HCT116 (cell line): ENCODE data around the gene LHPP. TPM values are rescaled to one million over a fixed set of nuclear protein-coding genes. Genes with fewer than 3 reads are reported as not detected.

ENCODE experiments used
- ATAC-seq: fragments of 200-7000 bp; cut with Tn5 transposase; 2 replicates; pipeline ENCODE4 v1.9.1; 2020; ENCODE audit warnings: mild to moderate bottlenecking, moderate library complexity
- BruUV-seq: library from RNA; stranded (reverse); fragments of 400-500 nt; replicated peaks from 2 replicates; lab custom pipeline; 2021; lab: Mats Ljungman, UMichigan
- CTCF ChIA-PET: fragments of 300-600 bp; sonication (Branson Sonifier 250); formaldehyde crosslinking; loops from one replicate; lab custom pipeline; 2021; ENCODE audit warnings: antibody characterized with exemption; lab: Charles Lee
- POLR2A ChIA-PET: fragments of 300-600, 350-600 bp; sonication (Branson Sonifier 250); formaldehyde crosslinking; loops from one replicate; lab custom pipeline; 2021; ENCODE audit warnings: antibody characterized with exemption; lab: Charles Lee
- RAD21 ChIA-PET, 2 experiments: fragments of 300-600 bp; sonication (Branson Sonifier 250); formaldehyde crosslinking; loops; one replicate each; lab custom pipeline; 2023; ENCODE audit warnings: low total read pairs in 2 of 2; ENCODE audit not compliant: uncharacterized antibody in 2 of 2, unreplicated experiment in 2 of 2, low non-redundant PET in 1 of 2; lab: Charles Lee
- DNase-seq: peaks from one replicate; pipeline ENCODE4 v3.0.0-alpha.2; 2010; ENCODE audit warnings: low read depth, low spot score
- H2AFZ ChIP-seq: fragments of 200-600 bp; shearing (Covaris generic), sonication (generic); 2 replicates; pipeline ENCODE4 v1.6.1; 2017; ENCODE audit warnings: low read depth, mixed run types, mixed read lengths, antibody characterized with exemption, low read length; ENCODE audit not compliant: poor library complexity, severe bottlenecking
- H3K27ac ChIP-seq: 2 replicates; pipeline ENCODE4 v1.5.1; 2012; ENCODE audit warnings: low read depth, low read length
- H3K27me3 ChIP-seq: fragments of 200-600 bp; sonication (generic); 2 replicates; pipeline ENCODE4 v1.6.1; 2016; ENCODE audit warnings: mixed run types, low read length, mixed read lengths; ENCODE audit not compliant: insufficient read depth
- H3K36me3 ChIP-seq, 2 experiments: fragments of 200-500 bp in 1 of 2; fragments of 200-600 bp in 1 of 2; sonication (Bioruptor generic) in 1 of 2; sonication (generic) in 1 of 2; 2 replicates each; pipeline versions ENCODE4 v1.5.1 to v1.6.1; 2014 to 2016; ENCODE audit warnings: low read length in 2 of 2, inconsistent platforms in 1 of 2, mixed read lengths in 1 of 2, mixed run types in 1 of 2; ENCODE audit not compliant: insufficient read depth in 2 of 2, control insufficient read depth in 1 of 2
- H3K4me1 ChIP-seq, 2 experiments: fragments of 200-600 bp in 1 of 2; sonication (generic) in 1 of 2; 2 replicates each; pipeline versions ENCODE4 v1.5.1 to v1.6.1; 2012 to 2017; ENCODE audit warnings: low read length in 2 of 2, inconsistent platforms in 1 of 2, mild to moderate bottlenecking in 1 of 2, mixed read lengths in 1 of 2, mixed run types in 1 of 2, moderate library complexity in 1 of 2; ENCODE audit not compliant: insufficient read depth in 2 of 2, control insufficient read depth in 1 of 2
- H3K4me2 ChIP-seq: fragments of 200-600 bp; sonication (generic); 2 replicates; pipeline ENCODE4 v1.6.1; 2017; ENCODE audit warnings: mixed run types, low read length, mixed read lengths
- H3K4me3 ChIP-seq, 2 experiments: fragments of 200-600 bp in 1 of 2; sonication (generic) in 1 of 2; replicated peaks in 1 of 2; 2 replicates each; pipeline ENCODE4 v1.5.1; 2011 to 2016; ENCODE audit warnings: low read length in 2 of 2, control low read depth in 1 of 2, low read depth in 1 of 2, mild to moderate bottlenecking in 1 of 2, mixed read lengths in 1 of 2, mixed run types in 1 of 2
- H3K79me2 ChIP-seq: fragments of 200-600 bp; sonication (generic); 2 replicates; pipeline ENCODE4 v1.6.1; 2017; ENCODE audit warnings: mild to moderate bottlenecking, mixed run types, low read length, moderate library complexity, mixed read lengths; ENCODE audit not compliant: insufficient read depth
- H3K9ac ChIP-seq: fragments of 200-600 bp; sonication (generic); 2 replicates; pipeline ENCODE4 v1.6.1; 2016; ENCODE audit warnings: low read length, mixed read lengths
- H3K9me2 ChIP-seq: fragments of 200-600 bp; sonication (generic), shearing (Covaris generic); 2 replicates; pipeline ENCODE4 v1.6.1; 2017; ENCODE audit warnings: mixed run types, mild to moderate bottlenecking, moderate library complexity; ENCODE audit not compliant: insufficient read depth
- H3K9me3 ChIP-seq, 2 experiments: fragments of 200-500 bp in 1 of 2; fragments of 200-600 bp in 1 of 2; sonication (Bioruptor generic) in 1 of 2; sonication (generic) in 1 of 2; 2 replicates each; pipeline ENCODE4 v1.6.1; 2014 to 2017; ENCODE audit warnings: low read length in 2 of 2, mixed read lengths in 2 of 2, inconsistent platforms in 1 of 2, low read depth in 1 of 2, mild to moderate bottlenecking in 1 of 2, mixed run types in 1 of 2, moderate library complexity in 1 of 2; ENCODE audit not compliant: control insufficient read depth in 1 of 2, insufficient read depth in 1 of 2
- H4K20me1 ChIP-seq: fragments of 200-600 bp; sonication (generic), shearing (Covaris generic); 2 replicates; pipeline ENCODE4 v1.6.1; 2017; ENCODE audit warnings: mixed run types, mild to moderate bottlenecking, moderate library complexity; ENCODE audit not compliant: insufficient read depth
- ATF3 ChIP-seq: IDR thresholded peaks from 2 replicates; pipeline ENCODE4 v1.6.1; 2012
- CBX3 ChIP-seq: IDR thresholded peaks from 2 replicates; pipeline ENCODE4 v1.6.1; 2012; ENCODE audit warnings: low read depth
- CEBPB ChIP-seq: IDR thresholded peaks from 2 replicates; pipeline ENCODE4 v1.6.1; 2012; ENCODE audit warnings: low read depth
- CTCF ChIP-seq, 3 experiments: fragments of 200-600 bp in 1 of 3; sonication (generic) in 1 of 3; IDR thresholded peaks in 2 of 3; conservative IDR thresholded peaks in 1 of 3; 2 replicates each; pipeline ENCODE4 v1.5.1; 2012 to 2017; ENCODE audit warnings: low read depth in 2 of 3, low read length in 2 of 3, antibody characterized with exemption in 1 of 3, borderline replicate concordance in 1 of 3, control low read depth in 1 of 3, mild to moderate bottlenecking in 1 of 3, mixed read lengths in 1 of 3, mixed run types in 1 of 3, moderate library complexity in 1 of 3; ENCODE audit not compliant: insufficient read depth in 1 of 3
- ELF1 ChIP-seq: IDR thresholded peaks from 2 replicates; pipeline ENCODE4 v1.6.1; 2012; ENCODE audit warnings: low read depth, borderline replicate concordance
- EZH2 ChIP-seq: fragments of 200-600 bp; sonication (generic); IDR thresholded peaks from 2 replicates; pipeline ENCODE4 v1.6.1; 2017; ENCODE audit warnings: antibody characterized with exemption, mixed run types
- EZH2phosphoT487 ChIP-seq: fragments of 200-600 bp; IDR thresholded peaks from 2 replicates; pipeline ENCODE4 v1.6.1; 2018; ENCODE audit warnings: antibody characterized with exemption, borderline replicate concordance
- FOSL1 ChIP-seq: IDR thresholded peaks from 2 replicates; pipeline ENCODE4 v1.6.1; 2012; ENCODE audit warnings: low read depth
- JUND ChIP-seq: IDR thresholded peaks from 2 replicates; pipeline ENCODE4 v1.6.1; 2012
- MAX ChIP-seq: IDR thresholded peaks from 2 replicates; pipeline ENCODE4 v1.6.1; 2012
- RAD21 ChIP-seq: IDR thresholded peaks from 2 replicates; pipeline ENCODE4 v1.6.1; 2012; ENCODE audit warnings: low read depth, mild to moderate bottlenecking
- SIN3A ChIP-seq: IDR thresholded peaks from 2 replicates; pipeline ENCODE4 v1.6.1; 2012; ENCODE audit warnings: low read depth
- SP1 ChIP-seq: IDR thresholded peaks from 2 replicates; pipeline ENCODE4 v1.6.1; 2012; ENCODE audit warnings: low read depth
- TCF7L2 ChIP-seq: IDR thresholded peaks from 2 replicates; pipeline ENCODE4 v1.7.0; 2011; ENCODE audit warnings: borderline replicate concordance, inconsistent platforms; ENCODE audit not compliant: insufficient read depth, insufficient read length; ENCODE audit errors: extremely low read depth
- YY1 ChIP-seq: IDR thresholded peaks from 2 replicates; pipeline ENCODE4 v1.6.1; 2011; ENCODE audit warnings: low read length, low read depth, moderate library complexity, mild to moderate bottlenecking; ENCODE audit not compliant: insufficient replicate concordance; ENCODE audit errors: extremely low read depth
- ZBTB33 ChIP-seq: IDR thresholded peaks from 2 replicates; pipeline ENCODE4 v1.6.1; 2011; ENCODE audit warnings: mild to moderate bottlenecking, low read length, moderate library complexity; ENCODE audit not compliant: insufficient replicate concordance; ENCODE audit errors: extremely low read depth
- ZFX ChIP-seq: fragments of 450-650 bp; IDR thresholded peaks from 2 replicates; pipeline ENCODE4 v1.6.1; 2017
- ZNF274 ChIP-seq: fragments of 200-500 bp; sonication (Bioruptor generic); IDR thresholded peaks from 2 replicates; pipeline ENCODE4 v1.6.1; 2014; ENCODE audit warnings: mild to moderate bottlenecking, low read depth, low read length, inconsistent platforms
- intact Hi-C: fragments of 100-400 bp; cut with micrococcal nuclease; formaldehyde crosslinking; loops from 2 replicates; pipeline ENCODE4 v1.10.0; 2022
- total RNA-seq: library from RNA; stranded (reverse); gene quantifications from one replicate; pipeline ENCODE4 v1.2.1, GENCODE V29; 2021; ENCODE audit not compliant: unreplicated experiment

LHPP gene
- total RNA-seq, 1 experiment from 2014 or later, result 45.8 TPM

- Histone ChIP-seq H3K9ac (no peak overlapping the region), H3K4me2 (no peak overlapping the region), H3K36me3 (no peaks in the 10 kb centered on the region), H4K20me1 (no peaks in the 10 kb centered on the region), H3K9me3 (no peaks in the 10 kb centered on the region), H3K27ac (no peak overlapping the region), H2AFZ (no peak overlapping the region), H3K27me3 (no peaks in the 10 kb centered on the region), H3K9me2 (no peaks in the 10 kb centered on the region), H3K4me1 (peaks cover 6 to 20% of the 10 kb centered on the region in 2 experiments; a peak in 3 of 4 replicates), H3K79me2 (no peaks in the 10 kb centered on the region), H3K4me3 (no peak overlapping the region)
- ATAC-seq (no peak), DNase-seq (no peak)
- BruUV-seq, result no TSS peak
- ChIA-PET RAD21 (no interaction called here), CTCF (no interaction called here), POLR2A (no interaction called here)
- intact Hi-C loops, result loop anchor here (5.0 kb wide), 1 partner anchor 97 kb away; the partner anchor contains the start of gene FAM53B
- TF ChIP-seq ELF1, result no peak
- TF ChIP-seq EZH2, result no peak
- no peak; a peak in 1 of 6 replicates for TF ChIP-seq CTCF (IDR thresholded peaks at IDR 0.05 in 2 of 3, conservative IDR thresholded peaks at IDR 0.05 in 1 of 3; ENCODE audit: borderline replicate concordance in 1 of 3, insufficient read depth in 1 of 3, low read depth in 2 of 3, low read length in 2 of 3)
- TF ChIP-seq TCF7L2, result no peak
- TF ChIP-seq EZH2phosphoT487, result no peak
- no peak for TF ChIP-seq CEBPB
- TF ChIP-seq SIN3A, result no peak
- no peak for TF ChIP-seq YY1
- TF ChIP-seq ATF3, result no peak
- TF ChIP-seq SP1, result no peak
- TF ChIP-seq MAX, result no peak
- no peak for TF ChIP-seq CBX3
- TF ChIP-seq FOSL1, result no peak
- no peak for TF ChIP-seq RAD21
- no peak for TF ChIP-seq JUND
- no peak for TF ChIP-seq ZFX
- no peak for TF ChIP-seq ZBTB33
- TF ChIP-seq ZNF274, result no peak
Observed at GRCh38 chr10:124644771-124645415, 183.3 kb downstream of the LHPP start.
